IPS-20b (cell line): ENCODE data around the gene EXOC3L4.

Experiments used
- H3K27ac ChIP-seq: one replicate; pipeline ENCODE4 v1.5.1; 2013; ENCODE audit warnings: low read length
- H3K27me3 ChIP-seq: 2 replicates; pipeline ENCODE4 v1.6.1; 2013; ENCODE audit warnings: mild to moderate bottlenecking, low read length, inconsistent platforms; ENCODE audit not compliant: insufficient read depth
- H3K36me3 ChIP-seq: 2 replicates; pipeline ENCODE4 v1.6.1; 2013; ENCODE audit warnings: low read depth, mild to moderate bottlenecking, inconsistent platforms, low read length, moderate library complexity; ENCODE audit not compliant: insufficient read depth
- H3K4me1 ChIP-seq: 2 replicates; pipeline ENCODE4 v1.6.1; 2013; ENCODE audit warnings: mild to moderate bottlenecking, control low read depth, inconsistent platforms, low read length, moderate library complexity; ENCODE audit not compliant: insufficient read depth
- H3K4me3 ChIP-seq: 2 replicates; pipeline ENCODE4 v1.5.1; 2013; ENCODE audit warnings: mild to moderate bottlenecking, low read length, inconsistent platforms
- H3K9ac ChIP-seq: 2 replicates; pipeline ENCODE4 v1.6.1; 2013; ENCODE audit warnings: low read depth, mild to moderate bottlenecking, inconsistent platforms, low read length, moderate library complexity
- H3K9me3 ChIP-seq: 2 replicates; pipeline ENCODE4 v1.6.1; 2013; ENCODE audit warnings: mild to moderate bottlenecking, low read depth, low read length, inconsistent platforms; ENCODE audit not compliant: insufficient read depth

The EXOC3L4 gene

DNA sequence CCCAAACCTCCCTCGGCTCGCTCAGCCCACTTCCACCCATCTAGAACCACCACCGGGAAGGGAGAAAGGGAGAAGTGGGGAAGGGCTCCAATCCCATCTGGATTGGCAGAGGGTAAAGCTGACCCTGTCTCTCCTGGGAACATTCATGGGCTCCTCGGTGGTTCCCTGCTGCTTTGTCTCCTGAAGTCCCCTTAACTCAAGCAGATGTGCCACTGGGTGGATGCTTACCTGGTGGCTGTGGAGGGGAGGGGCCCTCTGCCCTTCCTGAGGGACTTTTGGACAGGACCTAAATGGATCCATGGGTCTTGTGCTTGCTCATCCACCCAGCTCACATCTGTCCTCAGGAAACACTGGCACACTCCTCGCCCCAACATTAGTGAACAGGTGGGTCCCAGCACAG is 35.0 kb upstream of the EXOC3L4 start:
- Histone ChIP-seq H3K9ac (no peak overlapping the region), H3K9me3 (no peaks in the 10 kb centered on the region), H3K36me3 (no peaks in the 10 kb centered on the region), H3K4me3 (no peak overlapping the region), H3K27ac (no peak overlapping the region), H3K27me3 (no peaks in the 10 kb centered on the region), H3K4me1 (no peaks in the 10 kb centered on the region; the same call in none of the 2 replicates)

DNA sequence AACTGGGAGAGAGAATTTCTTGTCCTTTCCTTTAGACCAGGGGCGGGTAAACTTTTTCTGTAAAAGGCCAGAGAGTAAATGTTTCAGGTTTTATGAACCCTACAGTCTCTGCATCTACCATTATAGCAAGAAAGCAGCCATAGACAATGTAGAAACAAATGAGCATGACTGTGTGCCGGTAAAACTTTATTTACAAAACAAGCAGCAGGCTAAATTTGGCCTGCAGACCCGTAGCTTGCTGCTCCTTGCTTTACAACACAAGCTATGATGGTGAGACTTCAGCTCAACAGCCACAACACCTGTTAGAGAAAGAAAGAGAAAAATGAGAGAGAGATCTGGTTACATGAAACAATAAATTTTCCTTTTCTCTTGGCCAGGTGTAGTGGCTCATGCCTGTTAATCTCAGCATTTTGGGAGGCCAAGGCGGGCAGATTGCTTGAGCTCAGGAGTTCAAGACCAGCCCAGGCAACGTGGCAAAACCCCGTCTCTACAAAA is 33.0 kb upstream of the EXOC3L4 start:
- H3K27me3 ChIP-seq, result no peaks in the 10 kb centered on the region

DNA sequence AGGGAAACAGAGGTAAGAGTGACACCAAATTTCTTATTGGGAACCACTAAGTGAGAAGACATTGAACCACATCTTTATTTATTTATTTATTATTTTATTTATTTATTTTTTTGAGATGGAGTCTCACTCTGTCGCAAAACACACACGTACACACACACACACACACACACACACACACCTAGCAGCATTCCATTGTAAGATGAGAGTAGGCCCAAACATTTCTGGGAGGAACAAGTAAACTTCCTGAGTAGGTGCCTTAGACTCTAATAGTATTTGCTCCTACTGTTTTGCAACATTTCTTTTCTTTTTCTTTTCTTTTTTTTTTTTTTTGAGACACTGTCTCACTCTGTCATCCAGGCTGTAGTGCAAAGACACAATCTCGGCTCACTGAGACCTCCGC is 30.1 kb upstream of the EXOC3L4 start:
- Histone ChIP-seq H3K36me3 (no peaks in the 10 kb centered on the region), H3K27ac (no peak overlapping the region), H3K4me1 (no peaks in the 10 kb centered on the region), H3K27me3 (no peaks in the 10 kb centered on the region), H3K4me3 (no peak overlapping the region), H3K9me3 (no peaks in the 10 kb centered on the region), H3K9ac (no peak overlapping the region)

More for the DNA sequence above, 33.0 kb upstream of the EXOC3L4 start:
- Histone ChIP-seq H3K9me3 (no peaks in the 10 kb centered on the region), H3K9ac (no peak overlapping the region), H3K4me3 (no peak overlapping the region), H3K27ac (no peak overlapping the region), H3K4me1 (no peaks in the 10 kb centered on the region), H3K36me3 (no peaks in the 10 kb centered on the region)

DNA sequence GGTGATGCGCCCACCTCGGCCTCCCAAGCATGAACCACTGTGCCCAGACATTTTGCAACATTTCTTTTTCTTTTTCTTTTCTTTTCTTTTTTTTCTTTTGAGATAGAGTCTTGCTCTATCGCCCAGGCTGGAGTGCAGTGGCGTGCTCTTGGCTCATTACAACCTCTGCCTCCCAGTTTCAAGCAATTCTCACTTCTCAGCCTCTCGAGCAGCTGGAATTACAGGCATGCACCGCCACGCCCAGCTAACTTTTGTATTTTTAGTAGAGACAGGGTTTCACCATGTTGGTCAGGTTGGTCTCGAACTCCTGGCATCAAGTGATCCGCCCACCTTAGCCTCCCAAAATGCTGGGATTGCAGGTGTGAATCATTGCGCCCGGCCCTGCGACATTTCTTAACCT is 29.5 kb upstream of the EXOC3L4 start:
- Histone ChIP-seq H3K36me3 (no peaks in the 10 kb centered on the region), H3K9me3 (no peaks in the 10 kb centered on the region), H3K4me1 (no peaks in the 10 kb centered on the region), H3K27me3 (no peaks in the 10 kb centered on the region), H3K27ac (no peak overlapping the region), H3K4me3 (no peak overlapping the region), H3K9ac (no peak overlapping the region)

DNA sequence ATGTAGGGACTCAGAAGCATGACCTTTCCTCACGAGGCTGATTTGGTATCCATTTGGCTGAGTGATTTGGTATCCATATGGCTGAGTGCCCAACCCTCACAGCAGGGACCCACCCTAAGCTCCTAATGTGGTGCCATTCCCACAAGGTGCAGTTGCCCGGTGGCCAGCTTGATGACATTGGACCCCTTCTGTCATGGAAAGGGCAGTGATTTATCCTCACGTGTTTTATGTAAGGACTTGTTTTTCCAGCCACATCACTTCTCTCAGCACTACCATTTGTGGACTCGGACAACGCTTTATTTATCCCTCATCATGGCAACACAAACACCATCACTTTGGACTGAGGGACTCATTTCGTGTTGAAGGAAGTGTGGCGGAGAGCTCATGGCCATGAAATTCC is 28.7 kb upstream of the EXOC3L4 start:
- Histone ChIP-seq H3K27me3 (no peaks in the 10 kb centered on the region), H3K4me3 (no peak overlapping the region), H3K9ac (no peak overlapping the region), H3K9me3 (no peaks in the 10 kb centered on the region), H3K27ac (no peak overlapping the region), H3K4me1 (no peaks in the 10 kb centered on the region), H3K36me3 (no peaks in the 10 kb centered on the region)

DNA sequence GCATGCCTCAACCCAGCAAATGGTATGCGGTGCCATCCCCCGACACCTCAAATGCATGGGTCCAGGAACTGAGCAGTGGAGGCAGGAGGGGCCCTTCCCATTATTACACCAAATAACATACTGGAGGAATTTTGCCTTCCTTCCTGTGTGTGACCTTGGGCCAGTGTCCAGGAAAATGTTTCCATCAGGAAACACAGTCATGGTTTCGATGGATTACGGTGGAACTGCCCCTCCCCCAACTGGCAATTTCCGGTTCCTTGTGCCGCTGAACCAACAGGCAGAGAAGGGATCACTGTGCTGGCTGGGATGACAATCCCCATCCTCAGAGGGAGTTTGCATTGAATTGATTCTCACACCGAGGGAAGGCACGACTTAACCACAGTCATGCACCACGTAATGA is 28.1 kb upstream of the EXOC3L4 start:
- Histone ChIP-seq H3K36me3 (no peaks in the 10 kb centered on the region), H3K9me3 (no peaks in the 10 kb centered on the region), H3K4me1 (no peaks in the 10 kb centered on the region), H3K4me3 (no peak overlapping the region), H3K9ac (no peak overlapping the region), H3K27me3 (no peaks in the 10 kb centered on the region), H3K27ac (no peak overlapping the region)

DNA sequence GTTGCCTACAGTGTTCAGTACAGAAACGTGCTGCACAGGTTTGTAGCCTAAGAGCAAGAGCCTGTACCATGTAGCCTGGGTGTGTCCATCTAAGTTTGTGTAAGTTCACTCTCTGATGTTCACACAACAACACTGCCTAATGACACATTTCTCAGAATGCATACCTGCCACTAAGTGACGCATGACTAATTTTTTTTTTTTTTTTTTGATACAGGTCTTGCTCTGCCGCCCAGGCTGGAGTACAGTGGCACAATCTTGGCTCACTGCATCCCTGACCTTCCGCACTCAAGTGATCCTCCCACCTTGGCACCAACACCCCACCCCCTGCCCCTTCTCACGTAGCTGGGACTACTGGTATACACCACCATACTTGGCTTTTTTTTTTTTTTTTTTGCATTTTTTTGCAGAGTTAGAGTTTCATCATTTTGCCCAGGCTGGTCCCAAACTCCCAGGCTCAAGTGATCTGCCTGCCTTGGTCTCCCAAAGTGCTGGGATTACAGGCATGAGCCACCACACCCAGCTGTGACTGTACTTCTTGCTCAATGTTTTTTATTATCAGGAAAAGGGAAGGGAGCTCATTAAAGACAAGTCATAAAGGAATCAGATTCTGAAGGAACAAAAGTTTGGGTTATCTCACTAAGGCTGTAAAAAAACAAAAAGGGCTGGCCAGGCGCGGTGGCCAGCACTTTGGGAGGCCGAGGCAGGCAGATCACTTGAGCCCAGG is 27.1 kb upstream of the EXOC3L4 start:
- Histone ChIP-seq H3K4me3 (no peak overlapping the region), H3K27me3 (no peaks in the 10 kb centered on the region), H3K4me1 (no peaks in the 10 kb centered on the region), H3K9me3 (no peaks in the 10 kb centered on the region), H3K36me3 (no peaks in the 10 kb centered on the region), H3K9ac (no peak overlapping the region), H3K27ac (no peak overlapping the region)

DNA sequence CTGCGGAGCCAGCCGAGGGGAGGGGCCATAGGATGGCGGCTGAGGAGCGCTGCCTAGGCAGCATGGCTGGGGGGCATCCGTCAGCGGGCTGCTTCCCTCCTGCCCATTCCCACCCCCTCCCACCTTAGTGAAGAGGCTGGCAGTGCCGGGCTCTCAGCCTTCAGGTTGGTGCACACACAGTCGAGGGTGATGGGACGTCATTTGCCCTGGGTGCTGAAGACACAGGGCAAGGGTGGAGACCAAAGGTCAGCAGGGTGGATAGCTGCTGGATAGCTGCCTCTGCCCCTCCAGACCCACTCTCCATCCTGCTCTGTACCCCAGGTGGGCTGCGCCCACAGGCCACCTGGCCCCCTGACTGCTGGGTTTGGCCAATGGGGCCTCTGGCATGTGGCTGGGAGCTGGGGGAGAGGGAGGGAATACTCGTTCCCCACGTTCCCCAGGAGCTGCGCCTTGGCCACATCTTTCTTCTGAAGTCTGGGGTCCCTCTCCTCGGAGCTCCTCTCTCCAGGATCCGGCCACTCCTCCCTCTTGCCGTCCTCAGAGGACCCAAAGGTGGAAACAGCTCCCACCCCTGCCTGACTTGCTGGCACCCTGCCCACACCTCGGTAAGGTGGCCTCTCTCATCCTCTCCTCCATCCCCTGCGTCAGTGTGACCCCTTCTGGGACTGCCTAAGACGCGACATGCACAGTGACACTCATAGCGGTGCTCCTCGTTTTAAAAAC is 26.0 kb upstream of the EXOC3L4 start:
- H3K9me3 ChIP-seq, result no peaks in the 10 kb centered on the region
- no peaks in the 10 kb centered on the region for H3K27me3 ChIP-seq
- no peaks in the 10 kb centered on the region for H3K36me3 ChIP-seq
- no peaks in the 10 kb centered on the region for H3K4me1 ChIP-seq
- no peak overlapping the region for H3K9ac ChIP-seq
- H3K4me3 ChIP-seq, result no peak overlapping the region
- H3K27ac ChIP-seq, result no peak overlapping the region

DNA sequence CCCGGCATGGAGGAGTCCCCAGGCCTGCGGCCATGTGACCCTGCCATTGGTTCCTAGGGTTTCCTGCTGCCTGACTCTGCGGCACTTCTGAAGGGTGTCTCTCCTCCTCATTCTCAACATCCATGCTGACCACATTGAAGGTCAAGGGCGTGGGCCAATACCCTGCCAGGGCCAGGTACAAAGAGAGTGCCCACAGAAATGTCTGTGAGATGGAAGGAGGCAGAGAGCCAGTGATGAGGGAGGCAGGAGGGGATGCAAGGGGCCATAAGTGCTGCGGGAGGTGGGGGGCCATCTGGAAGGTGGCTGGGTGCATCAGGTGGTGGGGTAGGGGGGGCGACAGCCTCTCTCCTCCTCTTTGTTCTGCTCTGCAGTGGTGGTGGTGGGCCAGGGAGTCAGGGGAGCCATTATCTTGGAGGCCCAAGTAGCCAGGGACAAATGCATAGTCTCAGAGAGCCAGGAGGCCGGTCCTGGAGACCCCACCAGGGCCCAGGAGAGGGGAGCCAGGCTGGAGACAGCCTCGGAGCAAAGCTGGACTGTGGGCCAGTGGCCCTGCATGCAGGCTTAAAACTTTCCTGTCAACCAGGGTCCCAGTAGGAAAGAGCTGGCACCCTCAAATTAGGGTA is 24.2 kb upstream of the EXOC3L4 start:
- no peaks in the 10 kb centered on the region for H3K9me3 ChIP-seq
- H3K4me3 ChIP-seq, result no peak overlapping the region
- H3K36me3 ChIP-seq, result no peaks in the 10 kb centered on the region
- H3K27ac ChIP-seq, result no peak overlapping the region
- no peak overlapping the region for H3K9ac ChIP-seq
- H3K27me3 ChIP-seq, result peaks cover 11% of the 10 kb centered on the region; the same call in 1 of the 2 replicates
- H3K4me1 ChIP-seq, result no peaks in the 10 kb centered on the region

DNA sequence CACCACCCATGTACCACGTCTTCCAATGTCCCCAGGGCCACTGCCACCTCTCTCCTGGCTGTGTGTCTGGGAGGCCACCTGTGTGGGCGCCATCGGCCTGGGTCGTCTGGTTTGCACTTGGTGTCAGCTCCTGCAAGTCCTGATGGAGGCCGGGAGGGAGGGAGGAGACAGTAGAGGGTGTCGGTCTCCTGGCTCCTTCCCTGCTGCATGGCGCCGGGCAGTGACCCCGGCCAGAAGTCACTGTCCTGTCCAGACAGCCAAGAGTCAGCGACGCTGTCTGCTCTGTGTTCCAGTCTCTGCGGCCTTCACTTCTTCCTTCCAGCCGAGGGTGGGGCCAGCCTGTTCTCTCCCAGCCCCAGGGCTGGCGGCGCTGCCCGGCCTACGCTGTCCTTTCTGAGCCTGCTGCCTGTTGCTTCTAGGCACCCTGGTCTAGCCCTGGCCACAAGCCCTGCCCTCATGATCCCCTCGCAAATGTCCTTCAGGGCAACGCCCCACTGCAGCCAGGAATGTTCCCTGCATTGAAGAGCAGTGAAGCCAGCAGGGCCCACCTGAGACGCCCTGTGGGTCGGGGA is 23.5 kb upstream of the EXOC3L4 start:
- H3K27me3 ChIP-seq, result peaks cover 11% of the 10 kb centered on the region; the same call in 1 of the 2 replicates
- H3K9ac ChIP-seq, result no peak overlapping the region
- no peaks in the 10 kb centered on the region for H3K4me1 ChIP-seq
- no peak overlapping the region for H3K4me3 ChIP-seq
- H3K27ac ChIP-seq, result no peak overlapping the region
- H3K36me3 ChIP-seq, result no peaks in the 10 kb centered on the region
- H3K9me3 ChIP-seq, result no peaks in the 10 kb centered on the region

DNA sequence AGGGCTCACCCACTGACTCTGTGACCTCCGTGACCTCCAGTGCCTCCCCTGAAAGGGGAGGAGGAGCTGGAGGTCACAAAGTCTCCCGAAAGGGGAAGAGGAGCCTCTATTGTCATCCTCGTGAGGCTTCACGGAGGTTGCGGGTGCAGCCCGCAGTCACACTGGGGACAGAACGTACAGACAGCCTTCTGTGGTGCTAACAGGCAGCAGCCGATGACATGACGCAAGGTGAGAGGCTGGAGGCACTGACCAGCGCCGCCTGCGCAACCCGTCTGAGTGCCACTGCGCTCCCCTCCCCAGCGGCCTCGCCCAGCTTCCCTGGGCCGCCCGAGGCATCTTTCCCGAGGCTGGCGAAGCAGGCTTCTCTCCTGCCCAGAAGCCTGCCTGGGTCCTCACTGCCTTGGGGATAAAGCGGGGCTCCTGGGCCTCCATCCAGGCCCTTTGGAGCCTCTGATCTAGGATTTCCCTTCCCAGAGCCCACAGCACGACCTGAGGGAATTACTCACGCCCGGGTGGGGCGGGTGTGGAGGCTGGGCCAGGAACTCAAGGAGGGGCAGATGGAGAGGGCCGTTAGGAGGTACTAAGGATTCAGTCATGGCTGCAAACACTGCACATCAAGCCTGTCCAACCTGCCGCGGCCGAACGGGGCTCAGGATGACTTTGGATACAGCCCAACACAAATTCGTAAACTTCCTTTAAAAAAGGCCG is 22.8 kb upstream of the EXOC3L4 start:
- no peak overlapping the region for H3K4me3 ChIP-seq
- H3K27me3 ChIP-seq, result peaks cover 11% of the 10 kb centered on the region; the same call in 1 of the 2 replicates
- no peaks in the 10 kb centered on the region for H3K36me3 ChIP-seq
- H3K9me3 ChIP-seq, result no peaks in the 10 kb centered on the region
- H3K4me1 ChIP-seq, result no peaks in the 10 kb centered on the region
- no peak overlapping the region for H3K9ac ChIP-seq
- no peak overlapping the region for H3K27ac ChIP-seq
